ENCODE data around the gene SH3RF2.
"Not testable (repeated sequence)": the region's sequence is repeated elsewhere in the genome, so short reads cannot be mapped to it uniquely, and the experiment has no call there.

SH3RF2 gene

GRCh38 chr5:145951071-145951470, 14.7 kb downstream of the SH3RF2 start:
- H3K18ac ChIP-seq (ENCODE audit: low read length): no peak overlapping the region
- no CpG with 5 or more reads among the region's 3 CpGs for WGBS (ENCODE audit: extremely low coverage, insufficient coverage, insufficient read length)
- H3K9me3 ChIP-seq (ENCODE audit: insufficient read depth, low read depth, low read length): no peaks in the 10 kb centered on the region
- H2BK12ac ChIP-seq (ENCODE audit: low read length): no peak overlapping the region
- H4K12ac ChIP-seq (ENCODE audit: low read depth, low read length): no peak overlapping the region
- no peak overlapping the region for H3K23ac ChIP-seq (ENCODE audit: low read length)
- H2AFZ ChIP-seq (ENCODE audit: insufficient read depth, low read length, poor library complexity): no peak overlapping the region
- H3K14ac ChIP-seq (ENCODE audit: low read length): no peak overlapping the region
- DNase-seq: peak in 1 of 2 donors; percentile 19
- no peaks in the 10 kb centered on the region for H3K27me3 ChIP-seq (ENCODE audit: insufficient read depth, low read length)
- H3K4me2 ChIP-seq (ENCODE audit: low read length): no peak overlapping the region
- no peak overlapping the region for H4K8ac ChIP-seq (ENCODE audit: low read depth, low read length)
- no peak overlapping the region for H2BK5ac ChIP-seq (ENCODE audit: low read depth, low read length, poor library complexity)
- no peak overlapping the region for H2AK5ac ChIP-seq (ENCODE audit: low read length)
- H3K79me1 ChIP-seq (ENCODE audit: low read length): no peaks in the 10 kb centered on the region
- no peaks in the 10 kb centered on the region for H3K79me2 ChIP-seq (ENCODE audit: control insufficient read depth, insufficient read depth, low read length, poor library complexity)
- no peak overlapping the region for H2BK120ac ChIP-seq (ENCODE audit: insufficient read depth, low read length, poor library complexity)
- no peak overlapping the region for H3K9ac ChIP-seq (ENCODE audit: low read length)
- no peak overlapping the region for H4K91ac ChIP-seq (ENCODE audit: low read depth, low read length)
- no peaks in the 10 kb centered on the region for H3K36me3 ChIP-seq (ENCODE audit: control insufficient read depth in 1 of 2, insufficient read depth in 2 of 2, low read length in 2 of 2)
- no peak overlapping the region for H3K4me3 ChIP-seq (ENCODE audit: low read depth, low read length)
- H3K4me1 ChIP-seq (ENCODE audit: control insufficient read depth in 1 of 2, insufficient read depth in 2 of 2, low read length in 2 of 2): no peaks in the 10 kb centered on the region
- no peak overlapping the region for H3K4ac ChIP-seq (ENCODE audit: low read depth, low read length)
- H3K27ac ChIP-seq (ENCODE audit: low read depth, low read length): no peak overlapping the region

- DNase-seq: no peak
- WGBS (ENCODE audit: extremely low coverage, insufficient coverage, insufficient read length): no CpG with 5 or more reads among the region's 2 CpGs
- H2AK5ac ChIP-seq (ENCODE audit: low read length): no peak overlapping the region
- no peak overlapping the region for H3K4ac ChIP-seq (ENCODE audit: low read depth, low read length)
- no peak overlapping the region for H4K12ac ChIP-seq (ENCODE audit: low read depth, low read length)
- no peaks in the 10 kb centered on the region for H3K79me1 ChIP-seq (ENCODE audit: low read length)
- no peak overlapping the region for H3K9ac ChIP-seq (ENCODE audit: low read length)
- no peak overlapping the region for H3K23ac ChIP-seq (ENCODE audit: low read length)
- no peaks in the 10 kb centered on the region for H3K27me3 ChIP-seq (ENCODE audit: insufficient read depth, low read length)
- no peak overlapping the region for H2BK5ac ChIP-seq (ENCODE audit: low read depth, low read length, poor library complexity)
- no peaks in the 10 kb centered on the region for H3K9me3 ChIP-seq (ENCODE audit: insufficient read depth, low read depth, low read length)
- H2BK12ac ChIP-seq (ENCODE audit: low read length): no peak overlapping the region
- H2BK120ac ChIP-seq (ENCODE audit: insufficient read depth, low read length, poor library complexity): no peak overlapping the region
- H2AFZ ChIP-seq (ENCODE audit: insufficient read depth, low read length, poor library complexity): no peak overlapping the region
- H3K4me2 ChIP-seq (ENCODE audit: low read length): no peak overlapping the region
- H3K4me3 ChIP-seq (ENCODE audit: low read depth, low read length): no peak overlapping the region
- H4K91ac ChIP-seq (ENCODE audit: low read depth, low read length): no peak overlapping the region
- H3K79me2 ChIP-seq (ENCODE audit: control insufficient read depth, insufficient read depth, low read length, poor library complexity): no peaks in the 10 kb centered on the region
- H4K8ac ChIP-seq (ENCODE audit: low read depth, low read length): no peak overlapping the region
- H3K27ac ChIP-seq (ENCODE audit: low read depth, low read length): no peak overlapping the region
- no peaks in the 10 kb centered on the region for H3K36me3 ChIP-seq (ENCODE audit: control insufficient read depth in 1 of 2, insufficient read depth in 2 of 2, low read length in 2 of 2)
- H3K4me1 ChIP-seq (ENCODE audit: control insufficient read depth in 1 of 2, insufficient read depth in 2 of 2, low read length in 2 of 2): no peaks in the 10 kb centered on the region
- H3K18ac ChIP-seq (ENCODE audit: low read length): no peak overlapping the region
- H3K14ac ChIP-seq (ENCODE audit: low read length): no peak overlapping the region
These were observed 16.8 kb downstream of the SH3RF2 start for GRCh38 chr5:145953202-145953601.

GRCh38 chr5:145954140-145954539, 17.8 kb downstream of the SH3RF2 start:
- not testable (repeated sequence) for H3K27ac ChIP-seq (ENCODE audit: low read depth, low read length); H3K79me1 ChIP-seq (ENCODE audit: low read length); H4K91ac ChIP-seq (ENCODE audit: low read depth, low read length); H4K12ac ChIP-seq (ENCODE audit: low read depth, low read length); H3K79me2 ChIP-seq (ENCODE audit: control insufficient read depth, insufficient read depth, low read length, poor library complexity); H2BK120ac ChIP-seq (ENCODE audit: insufficient read depth, low read length, poor library complexity); H3K18ac ChIP-seq (ENCODE audit: low read length); H3K4me2 ChIP-seq (ENCODE audit: low read length); H3K4me1 ChIP-seq (ENCODE audit: control insufficient read depth in 1 of 2, insufficient read depth in 2 of 2, low read length in 2 of 2); H2AK5ac ChIP-seq (ENCODE audit: low read length); H2BK12ac ChIP-seq (ENCODE audit: low read length); H3K4me3 ChIP-seq (ENCODE audit: low read depth, low read length); H3K36me3 ChIP-seq (ENCODE audit: control insufficient read depth in 1 of 2, insufficient read depth in 2 of 2, low read length in 2 of 2); H3K27me3 ChIP-seq (ENCODE audit: insufficient read depth, low read length); H3K23ac ChIP-seq (ENCODE audit: low read length); H3K9me3 ChIP-seq (ENCODE audit: insufficient read depth, low read depth, low read length); H3K9ac ChIP-seq (ENCODE audit: low read length); DNase-seq; H2AFZ ChIP-seq (ENCODE audit: insufficient read depth, low read length, poor library complexity); H3K4ac ChIP-seq (ENCODE audit: low read depth, low read length); H3K14ac ChIP-seq (ENCODE audit: low read length); H4K8ac ChIP-seq (ENCODE audit: low read depth, low read length); H2BK5ac ChIP-seq (ENCODE audit: low read depth, low read length, poor library complexity)
- WGBS (ENCODE audit: extremely low coverage, insufficient coverage, insufficient read length): no CpG with 5 or more reads among the region's 3 CpGs

GRCh38 chr5:145957388-145957787, 21.0 kb downstream of the SH3RF2 start:
- Histone ChIP-seq H3K18ac (ENCODE audit: low read length) (no peak overlapping the region), H3K9ac (ENCODE audit: low read length) (no peak overlapping the region), H4K12ac (ENCODE audit: low read depth, low read length) (no peak overlapping the region), H3K4me2 (ENCODE audit: low read length) (no peak overlapping the region), H4K91ac (ENCODE audit: low read depth, low read length) (no peak overlapping the region), H3K27me3 (ENCODE audit: insufficient read depth, low read length) (no peaks in the 10 kb centered on the region), H3K4ac (ENCODE audit: low read depth, low read length) (no peak overlapping the region), H2AFZ (ENCODE audit: insufficient read depth, low read length, poor library complexity) (no peak overlapping the region), H2BK12ac (ENCODE audit: low read length) (no peak overlapping the region), H2AK5ac (ENCODE audit: low read length) (no peak overlapping the region), H3K23ac (ENCODE audit: low read length) (no peak overlapping the region), H2BK120ac (ENCODE audit: insufficient read depth, low read length, poor library complexity) (no peak overlapping the region), H3K14ac (ENCODE audit: low read length) (no peak overlapping the region), H2BK5ac (ENCODE audit: low read depth, low read length, poor library complexity) (no peak overlapping the region), H3K4me1 (ENCODE audit: control insufficient read depth in 1 of 2, insufficient read depth in 2 of 2, low read length in 2 of 2) (no peaks in the 10 kb centered on the region), H3K79me1 (ENCODE audit: low read length) (no peaks in the 10 kb centered on the region), H3K36me3 (ENCODE audit: control insufficient read depth in 1 of 2, insufficient read depth in 2 of 2, low read length in 2 of 2) (no peaks in the 10 kb centered on the region), H3K27ac (ENCODE audit: low read depth, low read length) (no peak overlapping the region), H3K79me2 (ENCODE audit: control insufficient read depth, insufficient read depth, low read length, poor library complexity) (no peaks in the 10 kb centered on the region), H3K9me3 (ENCODE audit: insufficient read depth, low read depth, low read length) (no peaks in the 10 kb centered on the region), H4K8ac (ENCODE audit: low read depth, low read length) (no peak overlapping the region), H3K4me3 (ENCODE audit: low read depth, low read length) (no peak overlapping the region)
- 100% methylated on average over 1 of the region's 3 CpGs for WGBS (ENCODE audit: extremely low coverage, insufficient coverage, insufficient read length)
- DNase-seq: no peak
